ENCODE measurements around the gene RHEB. TPM values are rescaled to one million over a fixed set of nuclear protein-coding genes. Genes with fewer than 3 reads are reported as not detected.

The RHEB gene
- total and polyA plus RNA-seq, 2 of the 4 experiments (the other 2 are of a cell fraction): 19.7 to 67.2 TPM

- Histone ChIP-seq H3K79me1 (ENCODE audit: low read depth in 1 of 2, low read length in 2 of 2) (peaks cover 0 to 4% of the 10 kb centered on the region in 2 experiments; a peak in 1 of 4 replicates), H3K9me1 (ENCODE audit: insufficient read depth, low read length) (peaks cover 10% of the 10 kb centered on the region), H3K56ac (ENCODE audit: extremely low read depth, insufficient read depth, low read length) (no peak overlapping the region), H3K23ac (ENCODE audit: low read depth, low read length) (no peak overlapping the region), H2AK9ac (replicated peaks; ENCODE audit: low read depth, low read length, poor library complexity) (no peak overlapping the region), H4K5ac (ENCODE audit: low read depth, low read length) (no peak overlapping the region), H2BK20ac (ENCODE audit: low read depth, low read length) (no peak overlapping the region), H3K36me3 (ENCODE audit: control insufficient read depth, insufficient read depth, low read length) (no peaks in the 10 kb centered on the region), H3K9me3 (ENCODE audit: control insufficient read depth, insufficient read depth, low read length) (no peaks in the 10 kb centered on the region), H4K91ac (ENCODE audit: insufficient read depth, low read depth, low read length) (no peak overlapping the region), H3K27me3 (ENCODE audit: control insufficient read depth, insufficient read depth, low read length) (no peaks in the 10 kb centered on the region), H2AK5ac (ENCODE audit: low read depth, low read length) (no peak overlapping the region), H3K4me2 (ENCODE audit: low read depth, low read length) (no peak overlapping the region), H3K18ac (ENCODE audit: low read depth, low read length) (no peak overlapping the region), H3K27ac (ENCODE audit: insufficient read depth, low read length) (no peak overlapping the region), H3K4me1 (ENCODE audit: control insufficient read depth, insufficient read depth, low read length) (peaks cover 14% of the 10 kb centered on the region), H3K4me3 (ENCODE audit: insufficient read depth, low read depth, low read length) (no peak overlapping the region), H3K14ac (replicated peaks; ENCODE audit: low read depth, low read length) (no peak overlapping the region), H3K4ac (ENCODE audit: low read depth, low read length) (no peak overlapping the region), H4K8ac (ENCODE audit: low read depth in 2 of 2, low read length in 2 of 2) (no peak overlapping the region), H2AFZ (replicated peaks; ENCODE audit: low read length, poor library complexity) (no peak overlapping the region), H3K9ac (ENCODE audit: low read depth, low read length) (no peak overlapping the region), H2BK5ac (ENCODE audit: low read depth, low read length, poor library complexity, severe bottlenecking) (no peak overlapping the region), H2BK15ac (ENCODE audit: low read depth, low read length) (no peak overlapping the region), H2BK120ac (ENCODE audit: low read depth, low read length) (no peak overlapping the region), H4K20me1 (ENCODE audit: insufficient read depth, low read length) (no peaks in the 10 kb centered on the region)
- in situ Hi-C loops (cut with MboI; ENCODE audit: low sequenced_read_pairs) (loop anchor here (25.0 kb wide), 1 partner anchor 306 kb away; no protein-coding TSS in a partner anchor), intact Hi-C loops (cut with micrococcal nuclease) (no loop called here), dilution Hi-C loops (cut with HindIII; ENCODE audit: low sequenced_read_pairs, unreplicated experiment) (no loop called here)
- DNase-seq (no peak), ATAC-seq (ENCODE audit: low read depth) (no peak)
- no TSS peak for BruUV-seq (replicated peaks)
- POLR2A ChIA-PET (ENCODE audit: unreplicated experiment): no interaction called here
- WGBS, 2 experiments (ENCODE audit: extremely low coverage in 2 of 2, insufficient read length in 1 of 2): 62% methylated on average over 2 of the region's 4 CpGs; no CpG with 5 or more reads in 1 of the 2 experiments
- TF ChIP-seq BHLHE40 (IDR thresholded peaks at IDR 0.05; ENCODE audit: low read depth, low read length) (no peak), RCOR1 (IDR thresholded peaks at IDR 0.05; ENCODE audit: insufficient replicate concordance, low read length) (no peak), USF2 (IDR thresholded peaks at IDR 0.05; ENCODE audit: low read depth, low read length) (no peak), RFX5 (IDR thresholded peaks at IDR 0.05; ENCODE audit: low read depth, low read length) (no peak), RAD21 (IDR thresholded peaks at IDR 0.05; ENCODE audit: low read length) (no peak), CHD1 (IDR thresholded peaks at IDR 0.05; ENCODE audit: low read depth, low read length) (no peak), FOS (IDR thresholded peaks at IDR 0.05; ENCODE audit: low read depth, low read length) (no peak), POLR2A (IDR thresholded peaks at IDR 0.05; ENCODE audit: low read depth, low read length) (no peak), ELK1 (IDR thresholded peaks at IDR 0.05; ENCODE audit: borderline replicate concordance, low read depth, low read length) (no peak), MXI1 (IDR thresholded peaks at IDR 0.05; ENCODE audit: borderline replicate concordance, low read depth, low read length) (no peak), MAFK (IDR thresholded peaks at IDR 0.05; ENCODE audit: low read depth, low read length) (no peak), MAZ (IDR thresholded peaks at IDR 0.05; ENCODE audit: borderline replicate concordance, low read depth, low read length) (no peak), CEBPB (IDR thresholded peaks at IDR 0.05; ENCODE audit: low read depth, low read length) (no peak), NFE2L2 (IDR thresholded peaks at IDR 0.05; ENCODE audit: low read depth, low read length) (no peak), CTCF (conservative IDR thresholded peaks at IDR 0.05; ENCODE audit: low read depth, low read length) (no peak), SMC3 (IDR thresholded peaks at IDR 0.05; ENCODE audit: low read depth, low read length) (no peak)
- CTCF ChIA-PET: no interaction called here
Observed at GRCh38 chr7:151456782-151457181, 62.9 kb downstream of the RHEB start.
